ENCODE measurements around the gene B2M.

- TF ChIP-seq CTCF (IDR thresholded peaks at IDR 0.05) (no peak), POLR2A (IDR thresholded peaks at IDR 0.05) (no peak)
Observed at GRCh38 chr15:44720460-44721176, 9.3 kb downstream of the B2M start.

Measured in Peyer's patch (tissue), 4 donors.